MM.1S (cell line): ENCODE data around the gene SPTLC1.

ENCODE experiments used
- CTCF ChIP-seq: fragments of 300-600 bp; sonication (generic); IDR thresholded peaks from 2 replicates; pipeline ENCODE4 v1.5.1; 2016; ENCODE audit warnings: antibody characterized with exemption, low read length, mixed read lengths
- EZH2 ChIP-seq: fragments of 300-600 bp; sonication (generic); optimal IDR thresholded peaks from 2 replicates; pipeline ENCODE3; 2017; ENCODE audit warnings: low read depth, mild to moderate bottlenecking, antibody characterized with exemption, low read length, mixed read lengths
- EZH2phosphoT487 ChIP-seq: fragments of 300-600 bp; sonication (generic); IDR thresholded peaks from 2 replicates; pipeline ENCODE4 v1.6.1; 2018; ENCODE audit warnings: antibody characterized with exemption, low read length

- TF ChIP-seq CTCF = no peak
- TF ChIP-seq EZH2 = no peak
- no peak for TF ChIP-seq EZH2phosphoT487
Observed at GRCh38 chr9:92121265-92121664, 6.1 kb upstream of the SPTLC1 start.
